ENCODE data around the gene MVD.

MVD gene, protein sequence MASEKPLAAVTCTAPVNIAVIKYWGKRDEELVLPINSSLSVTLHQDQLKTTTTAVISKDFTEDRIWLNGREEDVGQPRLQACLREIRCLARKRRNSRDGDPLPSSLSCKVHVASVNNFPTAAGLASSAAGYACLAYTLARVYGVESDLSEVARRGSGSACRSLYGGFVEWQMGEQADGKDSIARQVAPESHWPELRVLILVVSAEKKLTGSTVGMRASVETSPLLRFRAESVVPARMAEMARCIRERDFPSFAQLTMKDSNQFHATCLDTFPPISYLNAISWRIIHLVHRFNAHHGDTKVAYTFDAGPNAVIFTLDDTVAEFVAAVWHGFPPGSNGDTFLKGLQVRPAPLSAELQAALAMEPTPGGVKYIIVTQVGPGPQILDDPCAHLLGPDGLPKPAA

DNA sequence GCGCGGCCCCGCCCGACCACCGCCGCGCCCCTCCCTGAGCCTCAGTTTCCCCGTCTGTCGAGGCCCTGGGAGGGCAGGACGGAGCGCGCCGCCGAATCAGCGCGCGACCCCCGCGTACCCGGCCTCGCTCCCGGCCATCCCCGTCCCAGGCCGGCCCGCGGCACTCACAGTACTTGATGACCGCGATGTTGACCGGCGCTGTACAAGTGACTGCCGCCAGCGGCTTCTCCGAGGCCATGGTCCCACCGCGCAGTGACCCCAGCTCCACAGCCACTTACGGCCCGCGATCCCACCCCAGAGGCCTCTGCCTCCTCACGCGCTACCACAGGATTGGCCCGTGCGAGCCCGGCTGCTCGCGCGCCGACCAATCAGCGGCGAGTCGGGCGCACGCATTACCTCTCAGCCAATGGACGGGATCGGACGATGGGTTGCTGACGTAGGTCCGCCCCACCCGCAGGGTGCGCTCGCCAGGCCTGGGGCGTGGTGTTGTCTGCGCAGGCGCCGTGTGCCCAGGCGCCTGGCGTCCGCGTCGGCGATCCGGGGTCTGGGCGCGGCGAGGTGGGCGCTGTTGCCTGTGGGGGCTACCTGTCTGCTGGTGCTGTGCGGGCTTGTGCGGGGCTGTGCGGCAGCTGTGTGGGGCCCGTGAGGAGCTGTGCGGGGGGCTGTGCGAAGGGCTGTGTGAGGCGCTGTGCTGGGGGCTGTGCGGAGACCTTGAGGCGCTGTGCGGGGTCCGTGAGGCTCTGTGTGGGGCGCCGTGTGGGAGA, at the start of gene MVD:
Gene MVD, minus strand, starts transcription at position 249 of the 764 bp plus-strand sequence. Its CDS starts 11 bp downstream, at position 238.
- H3K27ac ChIP-seq, result peak within 1 kb of the TSS; percentile 73 to 89

DNA sequence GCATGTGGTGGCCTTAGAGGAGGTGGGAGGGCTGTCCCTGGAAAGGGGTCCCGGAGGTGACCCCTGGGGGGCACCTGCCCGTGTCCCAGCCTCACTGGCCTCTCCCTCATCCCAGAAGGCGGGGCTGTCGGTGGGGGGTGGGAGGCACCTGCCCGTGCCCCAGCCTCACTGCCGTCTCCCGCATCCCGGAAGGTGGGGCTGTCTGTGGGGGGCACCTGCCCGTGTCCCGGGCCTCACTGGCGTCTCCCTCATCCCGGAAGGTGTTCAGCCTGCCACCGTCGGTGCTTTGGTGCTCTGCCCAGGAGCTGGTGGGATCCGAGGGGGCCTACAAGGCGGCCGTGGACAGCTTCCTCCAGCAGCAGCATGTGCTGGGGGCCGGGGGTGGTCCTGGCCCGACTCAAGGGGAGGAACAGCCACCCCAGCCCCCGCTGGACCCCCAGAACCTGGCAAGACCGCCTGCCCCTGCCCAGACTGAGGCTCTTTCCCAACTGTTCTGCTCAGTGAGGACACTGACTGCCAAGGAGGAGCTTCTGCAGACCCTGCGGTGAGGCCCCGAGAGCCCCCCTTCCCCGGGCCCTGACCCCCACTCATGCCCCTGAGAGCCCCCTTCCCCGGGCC, 49.6 kb upstream of the MVD start:
- TF ChIP-seq, protein P1, sequence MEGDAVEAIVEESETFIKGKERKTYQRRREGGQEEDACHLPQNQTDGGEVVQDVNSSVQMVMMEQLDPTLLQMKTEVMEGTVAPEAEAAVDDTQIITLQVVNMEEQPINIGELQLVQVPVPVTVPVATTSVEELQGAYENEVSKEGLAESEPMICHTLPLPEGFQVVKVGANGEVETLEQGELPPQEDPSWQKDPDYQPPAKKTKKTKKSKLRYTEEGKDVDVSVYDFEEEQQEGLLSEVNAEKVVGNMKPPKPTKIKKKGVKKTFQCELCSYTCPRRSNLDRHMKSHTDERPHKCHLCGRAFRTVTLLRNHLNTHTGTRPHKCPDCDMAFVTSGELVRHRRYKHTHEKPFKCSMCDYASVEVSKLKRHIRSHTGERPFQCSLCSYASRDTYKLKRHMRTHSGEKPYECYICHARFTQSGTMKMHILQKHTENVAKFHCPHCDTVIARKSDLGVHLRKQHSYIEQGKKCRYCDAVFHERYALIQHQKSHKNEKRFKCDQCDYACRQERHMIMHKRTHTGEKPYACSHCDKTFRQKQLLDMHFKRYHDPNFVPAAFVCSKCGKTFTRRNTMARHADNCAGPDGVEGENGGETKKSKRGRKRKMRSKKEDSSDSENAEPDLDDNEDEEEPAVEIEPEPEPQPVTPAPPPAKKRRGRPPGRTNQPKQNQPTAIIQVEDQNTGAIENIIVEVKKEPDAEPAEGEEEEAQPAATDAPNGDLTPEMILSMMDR (IDR thresholded peaks at IDR 0.05), result no peak
- no peak for DNase-seq (ENCODE audit: low spot score)
- Histone ChIP-seq H3K4me3 (no peak overlapping the region), H3K27ac (no peak overlapping the region)

More for the DNA sequence above, at the start of gene MVD:
- TF ChIP-seq, protein P1 (IDR thresholded peaks at IDR 0.05), result no peak
- H3K4me3 ChIP-seq, result peak within 1 kb of the TSS; percentile 96
- DNase-seq (ENCODE audit: low spot score), result peak; percentile 98

DNA sequence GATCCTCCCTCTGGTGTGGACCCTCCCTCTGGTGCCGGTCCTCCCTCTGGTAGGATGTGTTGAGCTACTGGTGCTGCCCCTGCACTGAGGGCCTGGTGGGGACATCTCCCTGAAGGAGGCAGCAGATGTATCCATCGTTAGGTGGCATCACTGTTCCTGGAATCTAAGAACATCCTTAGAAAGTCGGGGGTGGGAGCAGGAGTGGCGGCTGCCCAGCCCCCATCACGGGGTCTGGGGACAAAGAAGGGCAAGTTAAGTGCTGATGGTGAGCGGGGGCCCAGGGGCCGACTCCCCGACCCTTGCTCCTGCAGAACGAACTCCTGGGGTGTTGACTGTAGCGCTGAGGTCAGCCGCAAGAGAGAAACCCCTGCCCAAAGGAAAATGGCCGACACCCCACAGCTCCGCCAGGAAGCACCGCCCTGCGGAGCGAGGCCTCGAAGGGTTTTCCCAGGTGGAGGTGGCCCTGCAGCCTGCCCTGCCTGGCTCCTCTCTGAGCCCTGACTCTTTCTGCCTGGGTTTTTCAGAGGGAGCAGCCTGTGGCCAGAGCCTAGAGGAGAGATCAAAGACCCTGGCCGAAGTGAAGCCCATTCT, 49.0 kb upstream of the MVD start:
- Histone ChIP-seq H3K27ac (no peak overlapping the region), H3K4me3 (no peak overlapping the region)
- DNase-seq (ENCODE audit: low spot score), result no peak
- TF ChIP-seq, protein P1 (IDR thresholded peaks at IDR 0.05), result no peak

DNA sequence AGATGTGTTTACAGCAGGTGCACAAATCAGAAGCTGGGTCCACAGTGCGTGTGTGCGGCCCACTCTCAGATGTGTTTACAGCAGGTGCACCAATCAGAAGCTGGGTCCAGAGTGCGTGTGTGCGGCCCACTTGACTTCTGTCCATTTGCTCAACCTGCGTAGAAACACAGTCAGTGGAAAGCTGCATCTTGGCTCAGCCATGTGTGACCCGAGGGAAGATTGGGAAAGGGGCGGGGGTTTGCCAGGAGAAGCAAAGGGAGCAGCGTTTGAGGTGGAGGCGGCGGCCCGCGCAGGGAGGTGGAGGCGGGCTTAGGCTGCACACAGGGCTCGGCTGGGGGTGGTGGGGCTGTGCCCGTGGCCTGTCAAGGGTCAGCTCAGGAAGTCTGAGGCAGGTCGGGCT, 47.7 kb upstream of the MVD start:
- Histone ChIP-seq H3K27ac (no peak overlapping the region), H3K4me3 (no peak overlapping the region)
- TF ChIP-seq, protein P1 (IDR thresholded peaks at IDR 0.05), result no peak
- no peak for DNase-seq (ENCODE audit: low spot score)

DNA sequence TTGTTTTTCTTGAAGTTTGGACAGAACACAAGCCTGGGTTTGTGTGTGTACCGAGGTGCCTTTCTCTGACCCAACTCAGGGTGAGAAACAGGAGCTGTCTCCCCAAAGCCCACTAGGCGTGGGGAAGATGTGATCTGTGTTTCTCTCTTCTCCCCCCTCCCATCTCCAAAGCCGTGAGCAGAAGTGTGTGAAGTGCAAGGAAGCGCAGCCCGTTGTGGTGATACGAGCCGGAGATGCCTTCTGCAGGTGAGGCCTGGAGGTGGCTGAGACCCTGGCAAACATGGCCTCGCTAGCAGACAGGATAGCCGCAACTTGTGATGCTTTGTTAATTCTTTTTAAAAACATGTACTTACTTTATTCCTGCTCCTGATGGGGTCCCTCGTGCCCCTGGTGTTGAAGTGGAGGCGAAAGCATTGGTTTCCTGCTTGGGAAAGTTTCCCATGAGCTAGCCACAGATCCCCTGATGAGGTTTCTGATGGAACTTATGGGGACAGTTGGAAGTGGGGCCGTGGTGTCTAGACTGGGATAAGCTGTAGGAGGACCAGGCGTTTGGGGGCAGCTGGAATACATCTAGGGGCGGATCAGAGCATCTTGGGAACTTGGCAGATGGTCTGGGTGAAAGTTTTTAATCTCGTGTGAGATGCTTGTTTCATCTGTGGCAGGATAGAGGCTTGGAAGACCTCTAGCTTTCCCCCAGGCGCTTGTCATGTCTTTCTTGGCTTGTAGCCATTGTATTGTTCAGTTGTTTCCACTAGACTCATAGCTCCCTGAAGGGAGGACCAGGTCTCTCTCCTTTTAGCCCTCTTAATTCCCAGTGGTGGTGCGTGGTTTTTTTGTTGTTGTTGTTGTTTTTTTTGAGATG, 44.3 kb upstream of the MVD start:
- Histone ChIP-seq H3K4me3 (peak overlapping the region; percentile 94), H3K27ac (peak overlapping the region in 1 of 2 donors; percentile 91)
- TF ChIP-seq, protein P1 (IDR thresholded peaks at IDR 0.05), result no peak
- no peak for DNase-seq (ENCODE audit: low spot score)
